CD4-positive, alpha-beta T cell treated with Interleukin-4 for 1 hour (primary cell): ENCODE results near the gene PPM1M.
"Not testable (repeated sequence)": the region's sequence is repeated elsewhere in the genome, so short reads cannot be mapped to it uniquely, and the experiment has no call there.

Experiments used
- DNase-seq, 2 donors: peaks; one replicate each; pipeline ENCODE4 v3.0.0-alpha.2; 2020 to 2022

The PPM1M gene

GRCh38 chr3:52248165-52248541 lies 2.6 kb downstream of the PPM1M start:
- DNase-seq = no peak

DNA sequence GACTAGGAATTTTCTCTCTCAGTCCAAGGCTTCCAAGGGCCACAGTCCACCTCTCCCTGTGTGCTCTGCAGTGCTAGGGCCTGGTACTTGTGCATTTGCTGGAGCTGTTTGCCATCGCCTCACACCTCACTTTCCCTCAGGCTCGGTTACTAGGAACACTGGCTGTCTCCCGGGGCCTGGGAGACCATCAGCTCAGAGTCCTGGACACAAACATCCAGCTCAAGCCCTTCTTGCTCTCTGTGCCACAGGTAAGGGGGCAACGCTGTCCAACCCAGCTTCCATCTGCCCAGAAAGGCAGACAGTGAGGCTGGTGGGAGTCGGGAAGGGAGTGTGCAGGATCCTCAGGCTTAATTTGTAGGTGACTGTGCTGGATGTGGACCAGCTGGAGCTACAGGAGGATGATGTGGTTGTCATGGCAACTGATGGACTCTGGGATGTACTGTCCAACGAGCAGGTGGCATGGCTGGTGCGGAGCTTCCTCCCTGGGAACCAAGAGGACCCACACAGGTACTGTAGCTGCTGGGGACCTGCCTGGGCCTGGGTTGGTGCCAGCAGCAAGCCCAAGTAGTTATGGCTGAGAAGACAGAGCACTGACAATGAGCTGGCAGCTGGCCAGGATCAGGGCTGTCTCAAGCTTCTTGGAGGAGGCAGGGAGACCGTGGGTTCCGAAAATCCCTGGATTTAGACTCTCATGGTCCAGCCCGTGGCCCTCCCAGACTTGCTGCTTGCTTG lies 3.4 kb downstream of the PPM1M start:
- no peak for DNase-seq

DNA sequence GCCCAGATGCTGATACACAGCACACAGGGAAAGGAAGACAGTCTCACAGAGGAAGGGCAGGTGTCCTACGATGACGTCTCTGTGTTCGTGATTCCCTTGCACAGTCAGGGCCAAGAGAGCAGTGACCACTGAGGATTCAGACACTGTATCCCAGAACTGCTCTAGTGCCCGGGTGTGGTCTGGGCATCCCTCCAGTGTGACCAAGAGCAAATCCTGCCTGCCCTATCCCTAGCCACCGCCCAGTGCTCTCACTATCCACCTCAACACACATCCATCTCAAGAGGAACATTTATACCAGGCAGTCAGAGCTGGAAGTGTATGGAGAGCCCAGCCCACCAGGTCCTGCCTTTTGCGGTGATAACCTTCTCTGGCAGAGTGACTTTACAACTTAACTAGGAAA lies 4.1 kb downstream of the PPM1M start:
- no peak for DNase-seq

- no peak for DNase-seq
Observed at GRCh38 chr3:52250122-52250521, 4.6 kb downstream of the PPM1M start.

- DNase-seq = peak; percentile 88 to 90
Observed at GRCh38 chr3:52253314-52254304, 8.1 kb downstream of the PPM1M start.

GRCh38 chr3:52254608-52255007 lies 9.0 kb downstream of the PPM1M start:
- DNase-seq = no peak

DNA sequence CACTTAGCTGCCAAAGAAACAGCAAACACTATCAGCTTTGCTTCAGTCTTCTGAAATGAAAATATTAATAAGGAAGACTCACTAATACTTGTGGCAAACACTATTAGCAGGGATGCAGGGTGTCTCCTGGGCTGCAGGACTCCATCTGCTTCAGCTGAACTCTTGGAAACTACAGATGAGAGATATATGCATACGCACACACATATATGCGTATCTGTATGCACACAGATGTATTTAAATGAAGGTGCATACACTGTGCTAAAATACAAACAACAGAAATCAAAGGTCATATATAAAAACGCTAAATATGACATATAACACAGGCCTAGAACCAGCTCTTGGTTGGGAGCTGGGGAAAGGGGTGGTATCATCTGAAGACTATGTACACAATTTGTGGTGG lies 10.6 kb downstream of the PPM1M start:
- no peak for DNase-seq

GRCh38 chr3:52256622-52257021 lies 11.1 kb downstream of the PPM1M start:
- no peak for DNase-seq

GRCh38 chr3:52257911-52258310 lies 12.4 kb downstream of the PPM1M start:
- no peak for DNase-seq

DNA sequence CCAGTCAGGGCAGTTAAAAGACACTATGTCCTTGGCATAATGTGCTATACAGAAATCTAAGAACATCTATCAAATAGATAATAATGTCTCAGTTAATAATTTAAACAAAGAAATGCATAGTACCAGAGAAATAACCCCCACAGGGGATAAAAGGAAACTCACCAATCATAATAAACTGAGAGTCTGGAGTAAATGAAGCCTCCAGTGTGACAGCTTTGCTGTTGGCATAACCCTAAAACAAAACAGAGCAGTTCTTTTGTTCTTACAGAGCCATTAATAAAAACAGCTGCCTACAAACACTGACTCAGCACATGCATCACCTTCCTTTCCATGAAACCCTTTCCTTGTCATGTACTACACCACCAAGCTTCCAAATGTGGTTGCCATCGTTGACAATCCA lies 13.5 kb downstream of the PPM1M start:
- no peak for DNase-seq

- no peak for DNase-seq
Observed at GRCh38 chr3:52259448-52259847, 13.9 kb downstream of the PPM1M start.

DNA sequence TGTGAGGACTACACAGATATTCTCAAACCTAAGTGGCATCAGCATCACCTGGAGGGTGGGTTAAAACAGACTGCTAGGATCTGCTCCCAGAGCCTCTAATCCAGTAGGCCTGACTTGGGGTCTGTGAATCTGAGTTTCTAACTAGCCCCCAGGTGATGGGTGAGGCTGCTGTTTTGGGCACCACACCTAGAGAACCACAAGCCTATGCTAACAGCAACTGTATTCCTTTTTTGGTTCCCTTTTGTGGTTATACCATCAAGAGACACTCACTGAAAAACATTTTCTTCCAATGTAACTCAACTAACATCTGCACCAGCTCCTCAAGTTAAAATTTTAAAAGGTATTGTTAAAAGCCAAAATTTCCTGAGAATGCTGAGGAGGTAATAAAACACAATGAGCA lies 16.9 kb downstream of the PPM1M start:
- no peak for DNase-seq

GRCh38 chr3:52265387-52265786 lies 19.8 kb downstream of the PPM1M start:
- no peak for DNase-seq

- peak in 1 of 2 donors; percentile 41 for DNase-seq
Observed at GRCh38 chr3:52268036-52268435, 22.5 kb downstream of the PPM1M start.

- DNase-seq = peak in 1 of 2 donors; percentile 26
Observed at GRCh38 chr3:52269776-52270175, 24.2 kb downstream of the PPM1M start.

- DNase-seq = peak in 1 of 2 donors; percentile 25
Observed at GRCh38 chr3:52270252-52270754, 24.7 kb downstream of the PPM1M start.

DNA sequence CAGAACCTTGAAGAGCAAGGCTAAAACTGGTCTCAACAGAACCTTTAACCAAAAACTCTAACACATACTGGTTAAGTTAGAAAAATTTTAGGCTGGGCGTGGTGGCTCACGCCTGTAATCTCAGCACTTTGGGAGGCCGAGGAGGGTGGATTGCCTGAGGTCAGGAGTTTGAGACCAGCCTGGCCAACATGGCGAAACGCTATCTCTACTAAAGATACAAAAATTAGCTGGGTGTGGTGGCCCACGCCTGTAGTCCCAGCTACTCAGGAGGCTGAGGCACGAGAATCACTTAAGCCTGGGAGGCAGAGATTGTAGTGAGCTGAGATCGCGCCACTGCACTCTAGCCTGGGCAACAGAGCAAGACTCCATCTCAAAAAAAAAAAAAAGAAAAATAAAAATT lies 26.6 kb downstream of the PPM1M start:
- DNase-seq = not testable (repeated sequence)

DNA sequence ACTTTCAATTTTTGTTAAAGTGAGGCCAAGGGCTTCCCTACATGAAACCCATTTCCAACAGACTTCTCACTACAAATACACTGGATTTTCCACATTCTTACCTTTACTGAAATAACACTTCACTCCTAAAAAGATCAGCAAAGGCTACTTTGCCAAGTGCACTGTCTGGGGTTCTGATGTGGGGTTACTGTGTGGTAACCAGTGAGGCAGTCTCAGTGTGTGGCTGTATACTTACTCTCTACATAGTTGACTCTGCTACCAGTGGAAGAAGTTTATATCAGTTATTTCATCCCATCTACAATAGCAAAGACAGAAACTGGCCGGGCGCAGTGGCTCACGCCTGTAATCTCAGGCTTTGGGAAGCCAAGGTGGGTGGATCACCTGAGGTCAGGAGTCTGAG lies 27.3 kb downstream of the PPM1M start:
- DNase-seq = peak in 1 of 2 donors; percentile 29

DNA sequence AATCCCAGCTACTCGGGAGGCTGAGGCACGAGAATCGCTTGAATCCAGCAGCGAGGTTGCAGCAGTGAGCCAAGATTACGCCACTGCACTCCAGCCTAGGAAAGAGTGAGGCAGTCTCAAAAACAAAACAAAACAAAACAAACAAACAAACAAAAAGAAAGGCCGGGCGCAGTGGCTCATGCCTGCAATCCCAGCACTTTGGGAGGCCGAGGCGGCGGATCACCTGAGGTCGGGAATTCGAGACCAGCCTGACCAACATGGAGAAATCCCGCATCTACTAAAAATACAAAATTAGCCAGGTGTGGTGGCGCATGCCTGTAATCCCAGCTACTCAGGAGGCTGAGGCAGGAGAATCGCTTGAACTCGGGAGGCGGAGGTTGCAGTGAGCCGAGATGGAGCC lies 29.2 kb downstream of the PPM1M start:
- not testable (repeated sequence) for DNase-seq

GRCh38 chr3:52277071-52277964 lies 31.8 kb downstream of the PPM1M start:
- DNase-seq = peak; percentile 69 to 73

GRCh38 chr3:52277972-52278509 lies 32.5 kb downstream of the PPM1M start:
- peak in 1 of 2 donors; percentile 67 for DNase-seq

DNA sequence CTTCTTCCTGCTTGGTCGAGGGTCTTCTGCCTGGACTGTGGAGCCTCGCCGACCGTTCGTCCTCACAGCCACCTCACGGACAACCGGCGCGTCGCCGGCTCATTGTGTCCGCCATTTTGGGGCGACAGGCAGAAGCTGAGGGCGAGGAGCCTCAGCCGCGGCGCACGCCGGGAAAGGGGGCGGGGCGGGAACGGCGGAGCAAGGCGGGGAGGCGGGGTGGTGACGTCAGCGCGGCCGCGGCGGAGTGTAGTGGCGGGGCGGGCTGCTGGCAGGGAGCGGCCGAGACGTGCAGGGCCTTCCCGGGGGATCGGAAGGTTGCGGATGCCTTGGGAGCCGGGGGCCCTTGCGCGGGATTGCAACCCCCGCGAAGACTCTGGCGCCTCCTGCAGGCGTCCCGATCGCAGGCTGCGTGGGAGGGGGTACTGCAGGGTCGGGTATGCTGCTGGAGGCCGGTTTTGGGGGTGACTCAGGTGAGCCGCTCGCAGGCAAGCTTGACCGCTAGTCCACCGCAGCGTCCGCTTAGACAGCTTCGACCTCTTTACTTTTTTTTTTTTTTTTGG lies 33.0 kb downstream of the PPM1M start, which contains the start of gene WDR82:
Gene WDR82, minus strand, starts transcription at position 140 of the 560 bp plus-strand sequence. CDS start 288 bp downstream, outside the sequence.
- DNase-seq = peak; percentile 95 to 96
